GM12878 (cell line): ENCODE measurements around the gene POLR1D. TPM values are rescaled to one million over a fixed set of nuclear protein-coding genes. Genes with fewer than 3 reads are reported as not detected.
A peak's percentile ranks its signal among the peaks of the same experiment; 100 is the strongest.

Experiments used
- ASH2L ChIP-seq: fragments of 300-600, 200-600 bp; sonication (generic); IDR thresholded peaks from 2 replicates; pipeline ENCODE4 v1.6.1; 2017; ENCODE audit warnings: low read depth, mild to moderate bottlenecking, borderline replicate concordance
- BACH1 ChIP-seq: fragments of 450-650 bp; IDR thresholded peaks from 2 replicates; pipeline ENCODE4 v1.6.1; 2017; ENCODE audit warnings: mild to moderate bottlenecking, borderline replicate concordance
- ESRRA ChIP-seq: IDR thresholded peaks from 2 replicates; pipeline ENCODE4 v1.6.1; 2012; ENCODE audit warnings: mild to moderate bottlenecking, low read length, improper control_type of control experiment
- GATAD2B ChIP-seq: fragments of 450-650 bp; conservative IDR thresholded peaks from 2 replicates; pipeline ENCODE4 v1.6.1; 2017; ENCODE audit warnings: low read depth, mild to moderate bottlenecking, moderate library complexity
- JUNB ChIP-seq: IDR thresholded peaks from 2 replicates; pipeline ENCODE4 v1.6.1; 2016; ENCODE audit warnings: antibody characterized with exemption, mild to moderate bottlenecking
- LARP7 ChIP-seq: fragments of 450-650 bp; IDR thresholded peaks from 2 replicates; pipeline ENCODE4 v1.6.1; 2017; ENCODE audit warnings: mild to moderate bottlenecking
- MTA3 ChIP-seq: IDR thresholded peaks from 2 replicates; pipeline ENCODE4 v1.6.1; 2012; ENCODE audit warnings: low read length, inconsistent platforms, borderline replicate concordance
- MXI1 ChIP-seq: fragments of 150-350 bp; IDR thresholded peaks from 2 replicates; pipeline ENCODE4 v1.6.1; 2011; ENCODE audit warnings: low read depth, mild to moderate bottlenecking, inconsistent platforms, low read length, improper control_type of control experiment
- MYB ChIP-seq: fragments of 150-350 bp; IDR thresholded peaks from 2 replicates; pipeline ENCODE4 v1.6.1; 2014; ENCODE audit warnings: mild to moderate bottlenecking, low read depth, low read length, borderline replicate concordance
- NR2C1 ChIP-seq: fragments of 450-650 bp; IDR thresholded peaks from 2 replicates; pipeline ENCODE4 v1.6.1; 2017; ENCODE audit warnings: antibody characterized with exemption, mild to moderate bottlenecking, moderate library complexity
- NR2C2 ChIP-seq: IDR thresholded peaks from 2 replicates; pipeline ENCODE4 v1.6.1; 2011; ENCODE audit warnings: borderline replicate concordance, low read depth; ENCODE audit not compliant: control insufficient read depth, insufficient read length
- PAX8 ChIP-seq: fragments of 450-650 bp; IDR thresholded peaks from 2 replicates; pipeline ENCODE4 v1.6.1; 2017; ENCODE audit warnings: mild to moderate bottlenecking, moderate library complexity
- POLR2AphosphoS5 ChIP-seq: IDR thresholded peaks from 2 replicates; pipeline ENCODE4 v1.6.1; 2011; ENCODE audit warnings: mild to moderate bottlenecking, low read length, inconsistent platforms
- POU2F2 ChIP-seq: IDR thresholded peaks from 3 replicates; pipeline ENCODE4 v1.6.1; 2011; ENCODE audit warnings: low read depth, mild to moderate bottlenecking, low read length, borderline replicate concordance
- RBBP5 ChIP-seq: fragments of 200-600 bp; sonication (generic); conservative IDR thresholded peaks from 2 replicates; pipeline ENCODE4 v1.6.1; 2016
- SMARCA5 ChIP-seq: fragments of 450-650 bp; IDR thresholded peaks from 2 replicates; pipeline ENCODE4 v1.6.1; 2017; ENCODE audit warnings: mild to moderate bottlenecking
- STAT1 ChIP-seq: fragments of 450-650 bp; conservative IDR thresholded peaks from 2 replicates; pipeline ENCODE4 v1.6.1; 2014; ENCODE audit warnings: antibody characterized with exemption, mild to moderate bottlenecking
- TCF7 ChIP-seq: IDR thresholded peaks from 2 replicates; pipeline ENCODE4 v1.6.1; 2014; ENCODE audit warnings: antibody characterized with exemption, borderline replicate concordance
- YY1 ChIP-seq: IDR thresholded peaks from 2 replicates; pipeline ENCODE4 v1.6.1; 2011; ENCODE audit warnings: low read depth, mild to moderate bottlenecking, low read length
- polyA plus RNA-seq, 11 experiments: library from polyadenylated mRNA; depleted of rRNA in 4 of 11; unstranded in 6 of 11; stranded (reverse) in 5 of 11; fragments of >200 nt; fragmentation: Nextera tagmentation in 4 of 11; fragmentation: Illumina TruSeq in 1 of 11; extraction: Ambion mirVana in 4 of 11; extraction: Trizol in 1 of 11; gene quantifications; 1 replicate in 1 of 11; 2 replicates in 10 of 11; pipeline versions ENCODE4 v1.2.1 to v1.2.3, GENCODE V29; 2011 to 2016; ENCODE audit warnings: inconsistent platforms in 2 of 11, missing spikeins in 2 of 11, low read depth in 1 of 11
- total RNA-seq, 4 experiments: library from RNA; depleted of rRNA in 3 of 4; stranded (reverse); fragments of >200 nt in 3 of 4; fragmentation: Illumina TruSeq in 1 of 4; extraction: Trizol in 1 of 4; gene quantifications; 2 replicates each; pipeline versions ENCODE4 v1.2.1 to v1.2.3, GENCODE V29; 2013 to 2021
- TF ChIP-seq, protein P1 (sequence below): fragments of 450-650 bp; IDR thresholded peaks from 2 replicates; pipeline ENCODE4 v1.6.1; 2017; ENCODE audit warnings: borderline replicate concordance
- TF ChIP-seq, protein P2 (sequence below): fragments of 450-650 bp; IDR thresholded peaks from 2 replicates; pipeline ENCODE4 v1.6.1; 2017; ENCODE audit warnings: mild to moderate bottlenecking
- TF ChIP-seq, protein P3 (sequence below): fragments of 450-650 bp; IDR thresholded peaks from 2 replicates; pipeline ENCODE4 v1.6.1; 2016; ENCODE audit warnings: mild to moderate bottlenecking, moderate library complexity, borderline replicate concordance
- TF ChIP-seq, protein P4 (sequence below): IDR thresholded peaks from 2 replicates; pipeline ENCODE4 v1.6.1; 2011; ENCODE audit warnings: borderline replicate concordance, low read depth, mild to moderate bottlenecking, moderate library complexity, low read length; ENCODE audit not compliant: insufficient read depth, poor library complexity, severe bottlenecking

Gene POLR1D
- total and polyA plus RNA-seq, 10 of the 15 experiments (the other 5 are each of a cell fraction or from before 2014, with no cell fraction given), result 119 to 223 (median 160) TPM

DNA sequence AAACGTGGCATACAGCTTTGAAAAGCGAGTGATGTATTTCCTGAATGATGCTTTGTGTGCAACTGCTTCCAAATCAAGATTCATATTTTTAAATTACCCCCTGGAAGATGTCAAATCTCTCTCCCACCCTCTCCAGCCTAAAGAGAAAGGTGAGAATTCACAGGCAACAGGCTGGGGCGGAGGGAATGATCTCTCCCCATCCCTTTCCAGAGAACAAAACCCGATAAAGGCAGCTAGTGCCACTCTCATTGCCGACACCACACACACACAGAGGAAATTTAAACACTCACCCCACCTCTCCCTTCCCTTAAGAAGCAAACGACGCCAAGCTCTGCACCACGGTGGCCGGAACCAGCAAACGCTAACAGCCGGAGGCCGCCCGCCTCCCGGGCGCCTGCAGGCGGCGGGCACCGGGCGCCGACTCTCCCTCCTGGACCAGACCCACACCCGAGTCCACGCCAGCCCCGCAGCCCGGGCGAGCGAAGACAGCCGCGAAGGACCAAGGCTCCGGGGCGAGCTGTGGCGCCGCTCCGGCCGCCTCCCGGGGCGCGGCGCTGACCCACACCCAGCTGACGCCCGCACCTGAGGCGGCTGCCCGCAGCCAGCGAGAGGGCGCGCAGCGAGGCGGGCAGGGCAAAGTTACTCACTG lies 1.8 kb upstream of the POLR1D start (continued):
- TF ChIP-seq MTA3 (no peak), NR2C1 (no peak), POU2F2 (no peak), SMARCA5 (0 out of 2 replicates have a peak, but pooled peaks have one; percentile 82), BACH1 (no peak), LARP7 (peak; percentile 99; the same call in 1 of the 2 replicates), ASH2L (no peak), NR2C2 (no peak), TCF7 (no peak), MXI1 (peak; percentile 21), POLR2AphosphoS5 (no peak), MYB (no peak), ESRRA (no peak), JUNB (no peak), RBBP5 (peak; percentile 58; the same call in 1 of the 2 replicates), GATAD2B (peak; percentile 84; the same call in 1 of the 2 replicates), STAT1 (peak; percentile 80; the same call in 1 of the 2 replicates), YY1 (no peak), PAX8 (no peak)
- TF ChIP-seq, protein P1, sequence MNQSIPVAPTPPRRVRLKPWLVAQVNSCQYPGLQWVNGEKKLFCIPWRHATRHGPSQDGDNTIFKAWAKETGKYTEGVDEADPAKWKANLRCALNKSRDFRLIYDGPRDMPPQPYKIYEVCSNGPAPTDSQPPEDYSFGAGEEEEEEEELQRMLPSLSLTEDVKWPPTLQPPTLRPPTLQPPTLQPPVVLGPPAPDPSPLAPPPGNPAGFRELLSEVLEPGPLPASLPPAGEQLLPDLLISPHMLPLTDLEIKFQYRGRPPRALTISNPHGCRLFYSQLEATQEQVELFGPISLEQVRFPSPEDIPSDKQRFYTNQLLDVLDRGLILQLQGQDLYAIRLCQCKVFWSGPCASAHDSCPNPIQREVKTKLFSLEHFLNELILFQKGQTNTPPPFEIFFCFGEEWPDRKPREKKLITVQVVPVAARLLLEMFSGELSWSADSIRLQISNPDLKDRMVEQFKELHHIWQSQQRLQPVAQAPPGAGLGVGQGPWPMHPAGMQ, result no peak
- TF ChIP-seq, protein P2, sequence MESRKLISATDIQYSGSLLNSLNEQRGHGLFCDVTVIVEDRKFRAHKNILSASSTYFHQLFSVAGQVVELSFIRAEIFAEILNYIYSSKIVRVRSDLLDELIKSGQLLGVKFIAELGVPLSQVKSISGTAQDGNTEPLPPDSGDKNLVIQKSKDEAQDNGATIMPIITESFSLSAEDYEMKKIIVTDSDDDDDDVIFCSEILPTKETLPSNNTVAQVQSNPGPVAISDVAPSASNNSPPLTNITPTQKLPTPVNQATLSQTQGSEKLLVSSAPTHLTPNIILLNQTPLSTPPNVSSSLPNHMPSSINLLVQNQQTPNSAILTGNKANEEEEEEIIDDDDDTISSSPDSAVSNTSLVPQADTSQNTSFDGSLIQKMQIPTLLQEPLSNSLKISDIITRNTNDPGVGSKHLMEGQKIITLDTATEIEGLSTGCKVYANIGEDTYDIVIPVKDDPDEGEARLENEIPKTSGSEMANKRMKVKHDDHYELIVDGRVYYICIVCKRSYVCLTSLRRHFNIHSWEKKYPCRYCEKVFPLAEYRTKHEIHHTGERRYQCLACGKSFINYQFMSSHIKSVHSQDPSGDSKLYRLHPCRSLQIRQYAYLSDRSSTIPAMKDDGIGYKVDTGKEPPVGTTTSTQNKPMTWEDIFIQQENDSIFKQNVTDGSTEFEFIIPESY, result no peak
- TF ChIP-seq, protein P3, sequence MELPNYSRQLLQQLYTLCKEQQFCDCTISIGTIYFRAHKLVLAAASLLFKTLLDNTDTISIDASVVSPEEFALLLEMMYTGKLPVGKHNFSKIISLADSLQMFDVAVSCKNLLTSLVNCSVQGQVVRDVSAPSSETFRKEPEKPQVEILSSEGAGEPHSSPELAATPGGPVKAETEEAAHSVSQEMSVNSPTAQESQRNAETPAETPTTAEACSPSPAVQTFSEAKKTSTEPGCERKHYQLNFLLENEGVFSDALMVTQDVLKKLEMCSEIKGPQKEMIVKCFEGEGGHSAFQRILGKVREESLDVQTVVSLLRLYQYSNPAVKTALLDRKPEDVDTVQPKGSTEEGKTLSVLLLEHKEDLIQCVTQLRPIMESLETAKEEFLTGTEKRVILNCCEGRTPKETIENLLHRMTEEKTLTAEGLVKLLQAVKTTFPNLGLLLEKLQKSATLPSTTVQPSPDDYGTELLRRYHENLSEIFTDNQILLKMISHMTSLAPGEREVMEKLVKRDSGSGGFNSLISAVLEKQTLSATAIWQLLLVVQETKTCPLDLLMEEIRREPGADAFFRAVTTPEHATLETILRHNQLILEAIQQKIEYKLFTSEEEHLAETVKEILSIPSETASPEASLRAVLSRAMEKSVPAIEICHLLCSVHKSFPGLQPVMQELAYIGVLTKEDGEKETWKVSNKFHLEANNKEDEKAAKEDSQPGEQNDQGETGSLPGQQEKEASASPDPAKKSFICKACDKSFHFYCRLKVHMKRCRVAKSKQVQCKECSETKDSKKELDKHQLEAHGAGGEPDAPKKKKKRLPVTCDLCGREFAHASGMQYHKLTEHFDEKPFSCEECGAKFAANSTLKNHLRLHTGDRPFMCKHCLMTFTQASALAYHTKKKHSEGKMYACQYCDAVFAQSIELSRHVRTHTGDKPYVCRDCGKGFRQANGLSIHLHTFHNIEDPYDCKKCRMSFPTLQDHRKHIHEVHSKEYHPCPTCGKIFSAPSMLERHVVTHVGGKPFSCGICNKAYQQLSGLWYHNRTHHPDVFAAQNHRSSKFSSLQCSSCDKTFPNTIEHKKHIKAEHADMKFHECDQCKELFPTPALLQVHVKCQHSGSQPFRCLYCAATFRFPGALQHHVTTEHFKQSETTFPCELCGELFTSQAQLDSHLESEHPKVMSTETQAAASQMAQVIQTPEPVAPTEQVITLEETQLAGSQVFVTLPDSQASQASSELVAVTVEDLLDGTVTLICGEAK, result no peak
- TF ChIP-seq, protein P4, sequence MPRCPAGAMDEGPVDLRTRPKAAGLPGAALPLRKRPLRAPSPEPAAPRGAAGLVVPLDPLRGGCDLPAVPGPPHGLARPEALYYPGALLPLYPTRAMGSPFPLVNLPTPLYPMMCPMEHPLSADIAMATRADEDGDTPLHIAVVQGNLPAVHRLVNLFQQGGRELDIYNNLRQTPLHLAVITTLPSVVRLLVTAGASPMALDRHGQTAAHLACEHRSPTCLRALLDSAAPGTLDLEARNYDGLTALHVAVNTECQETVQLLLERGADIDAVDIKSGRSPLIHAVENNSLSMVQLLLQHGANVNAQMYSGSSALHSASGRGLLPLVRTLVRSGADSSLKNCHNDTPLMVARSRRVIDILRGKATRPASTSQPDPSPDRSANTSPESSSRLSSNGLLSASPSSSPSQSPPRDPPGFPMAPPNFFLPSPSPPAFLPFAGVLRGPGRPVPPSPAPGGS, result no peak
